ENCODE data around the gene SLC52A1.
"Not testable (repeated sequence)": the region's sequence is repeated elsewhere in the genome, so short reads cannot be mapped to it uniquely, and the experiment has no call there.

SLC52A1 gene

GRCh38 chr17:5035315-5035714 is at the start of gene SLC52A1:
SLC52A1 (minus strand) TSS chr17:5035426; CDS start chr17:5034606, 820 bp downstream.
- DNase-seq (ENCODE audit: low spot score): no peak

- no peak for DNase-seq (ENCODE audit: low spot score)
These were observed 45.4 kb upstream of the SLC52A1 start for GRCh38 chr17:5080591-5080990.

GRCh38 chr17:5078106-5079028 is 43.1 kb upstream of the SLC52A1 start, which contains the start of gene ZFP3:
ZFP3 (plus strand) TSS chr17:5078467; CDS start chr17:5091505, 13,038 bp downstream.
- peak; percentile 35 for DNase-seq (ENCODE audit: low spot score)

GRCh38 chr17:5077781-5078105 is 42.5 kb upstream of the SLC52A1 start:
- no peak for DNase-seq (ENCODE audit: low spot score)

GRCh38 chr17:5077275-5077674 is 42.0 kb upstream of the SLC52A1 start:
- not testable (repeated sequence) for DNase-seq (ENCODE audit: low spot score)

- not testable (repeated sequence) for DNase-seq (ENCODE audit: low spot score)
These were observed 40.2 kb upstream of the SLC52A1 start for GRCh38 chr17:5075472-5075871.

- no peak for DNase-seq (ENCODE audit: low spot score)
These were observed 34.5 kb upstream of the SLC52A1 start for GRCh38 chr17:5069724-5070123.

GRCh38 chr17:5068236-5068635 is 33.0 kb upstream of the SLC52A1 start:
- no peak for DNase-seq (ENCODE audit: low spot score)

- no peak for DNase-seq (ENCODE audit: low spot score)
These were observed 30.1 kb upstream of the SLC52A1 start for GRCh38 chr17:5065227-5065744.

- DNase-seq (ENCODE audit: low spot score): no peak
These were observed 20.3 kb upstream of the SLC52A1 start for GRCh38 chr17:5055543-5055942.

- no peak for DNase-seq (ENCODE audit: low spot score)
These were observed 15.1 kb upstream of the SLC52A1 start for GRCh38 chr17:5050278-5050677.

- DNase-seq (ENCODE audit: low spot score): peak; percentile 16
These were observed 14.2 kb upstream of the SLC52A1 start for GRCh38 chr17:5049314-5049841.

GRCh38 chr17:5047446-5047845 is 12.2 kb upstream of the SLC52A1 start:
- no peak for DNase-seq (ENCODE audit: low spot score)

- no peak for DNase-seq (ENCODE audit: low spot score)
These were observed 10.3 kb upstream of the SLC52A1 start for GRCh38 chr17:5045496-5045895.

GRCh38 chr17:5044630-5045029 is 9.4 kb upstream of the SLC52A1 start:
- DNase-seq (ENCODE audit: low spot score): no peak

GRCh38 chr17:5043524-5043923 is 8.3 kb upstream of the SLC52A1 start:
- DNase-seq (ENCODE audit: low spot score): no peak

GRCh38 chr17:5042157-5043022 is 7.2 kb upstream of the SLC52A1 start:
- no peak for DNase-seq (ENCODE audit: low spot score)

- no peak for DNase-seq (ENCODE audit: low spot score)
These were observed 575 bp downstream of the SLC52A1 start for GRCh38 chr17:5034651-5035050.

- no peak for DNase-seq (ENCODE audit: low spot score)
These were observed 1.2 kb downstream of the SLC52A1 start for GRCh38 chr17:5034063-5034462.

GRCh38 chr17:5033352-5034015 is 1.7 kb downstream of the SLC52A1 start:
- DNase-seq (ENCODE audit: low spot score): no peak

- no peak for DNase-seq (ENCODE audit: low spot score)
These were observed 2.4 kb downstream of the SLC52A1 start for GRCh38 chr17:5032865-5033264.
